ENCODE results near the gene KCNK4. TPM values are rescaled to one million over a fixed set of nuclear protein-coding genes. Genes with fewer than 3 reads are reported as not detected.
A peak's percentile ranks its signal among the peaks of the same experiment; 100 is the strongest.

The KCNK4 gene
- total and polyA plus RNA-seq, 8 donors = 0.11 to 0.14 TPM; not detected in 6

DNA sequence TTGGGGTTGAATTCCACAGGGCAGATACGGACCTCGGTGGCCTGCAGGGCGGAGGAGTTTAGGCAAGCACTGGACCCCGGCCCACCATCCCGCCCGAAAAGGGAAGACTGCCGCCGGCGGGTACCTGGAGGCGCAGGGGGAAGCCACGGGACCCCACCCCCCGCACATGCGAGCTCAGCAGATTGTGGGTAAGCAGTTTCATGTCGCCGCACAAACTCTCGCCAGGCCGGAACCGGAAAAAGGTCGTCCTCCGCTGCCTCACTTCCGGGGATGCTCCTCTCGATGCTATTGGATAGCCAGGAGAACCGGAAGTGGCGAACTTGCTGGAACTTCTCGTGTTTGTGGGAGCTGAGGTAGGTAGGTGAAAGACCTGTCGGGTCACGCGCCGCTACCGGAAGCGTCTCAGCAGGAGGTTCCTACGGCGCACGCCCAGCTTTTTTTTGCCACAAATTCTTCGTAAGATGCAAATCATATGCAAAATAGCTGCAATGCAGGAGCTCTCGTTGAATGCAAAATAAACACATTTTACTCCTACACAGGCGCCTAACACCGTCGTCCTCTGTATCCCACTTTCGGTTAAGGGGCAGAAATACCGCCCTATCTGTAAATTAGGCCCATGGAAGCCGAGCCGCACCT lies 26.3 kb downstream of the KCNK4 start, which contains the start of gene TRMT112:
Gene TRMT112 (minus strand): TSS at position 235 of the 636 bp plus-strand sequence. CDS start 33 bp downstream, at position 202.
- peak; percentile 90 to 98 (median 95) for DNase-seq
- intact Hi-C loops (cut with DNase I) = no loop called here
- H3K4me1 ChIP-seq = peaks cover 5 to 46% of the 10 kb centered on the region in 2 donors

DNA sequence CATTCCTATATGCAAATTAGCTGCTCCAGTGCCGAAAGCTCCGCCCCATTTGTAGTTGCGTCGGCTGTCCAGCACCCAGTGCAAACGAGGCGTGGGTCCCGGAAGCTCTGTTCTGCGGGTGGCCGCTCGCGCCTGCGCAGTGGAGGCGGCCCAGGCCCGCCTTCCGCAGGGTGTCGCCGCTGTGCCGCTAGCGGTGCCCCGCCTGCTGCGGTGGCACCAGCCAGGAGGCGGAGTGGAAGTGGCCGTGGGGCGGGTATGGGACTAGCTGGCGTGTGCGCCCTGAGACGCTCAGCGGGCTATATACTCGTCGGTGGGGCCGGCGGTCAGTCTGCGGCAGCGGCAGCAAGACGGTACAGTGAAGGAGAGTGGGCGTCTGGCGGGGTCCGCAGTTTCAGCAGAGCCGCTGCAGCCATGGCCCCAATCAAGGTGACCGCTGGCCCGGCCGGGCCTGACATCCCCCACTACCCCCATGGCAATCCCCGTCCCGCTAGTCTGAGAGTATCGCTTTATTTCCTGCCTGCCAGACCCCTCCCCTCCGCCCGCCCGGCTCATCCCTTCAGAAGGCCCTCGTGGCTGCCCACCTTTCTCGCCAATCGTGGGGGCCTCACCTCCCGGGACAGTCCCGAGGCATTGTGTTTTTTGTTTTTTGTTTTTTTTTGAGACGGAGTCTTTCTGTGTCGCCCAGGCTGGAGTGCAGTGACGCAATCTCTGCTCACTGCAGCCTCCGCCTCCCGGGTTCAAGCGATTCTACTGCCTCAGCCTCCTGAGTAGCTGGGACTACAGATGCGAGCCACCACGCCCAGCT lies 27.1 kb downstream of the KCNK4 start, which contains the start of gene PRDX5:
Gene PRDX5 (plus strand): TSS at position 161 of the 805 bp plus-strand sequence. CDS start 95 bp downstream, at position 256.
- no peaks in the 10 kb centered on the region for H3K9me3 ChIP-seq
- ATAC-seq = peak; percentile 87
- H3K27ac ChIP-seq = peak within 1 kb of the TSS; percentile 98 to 99
- TF ChIP-seq, protein P1, sequence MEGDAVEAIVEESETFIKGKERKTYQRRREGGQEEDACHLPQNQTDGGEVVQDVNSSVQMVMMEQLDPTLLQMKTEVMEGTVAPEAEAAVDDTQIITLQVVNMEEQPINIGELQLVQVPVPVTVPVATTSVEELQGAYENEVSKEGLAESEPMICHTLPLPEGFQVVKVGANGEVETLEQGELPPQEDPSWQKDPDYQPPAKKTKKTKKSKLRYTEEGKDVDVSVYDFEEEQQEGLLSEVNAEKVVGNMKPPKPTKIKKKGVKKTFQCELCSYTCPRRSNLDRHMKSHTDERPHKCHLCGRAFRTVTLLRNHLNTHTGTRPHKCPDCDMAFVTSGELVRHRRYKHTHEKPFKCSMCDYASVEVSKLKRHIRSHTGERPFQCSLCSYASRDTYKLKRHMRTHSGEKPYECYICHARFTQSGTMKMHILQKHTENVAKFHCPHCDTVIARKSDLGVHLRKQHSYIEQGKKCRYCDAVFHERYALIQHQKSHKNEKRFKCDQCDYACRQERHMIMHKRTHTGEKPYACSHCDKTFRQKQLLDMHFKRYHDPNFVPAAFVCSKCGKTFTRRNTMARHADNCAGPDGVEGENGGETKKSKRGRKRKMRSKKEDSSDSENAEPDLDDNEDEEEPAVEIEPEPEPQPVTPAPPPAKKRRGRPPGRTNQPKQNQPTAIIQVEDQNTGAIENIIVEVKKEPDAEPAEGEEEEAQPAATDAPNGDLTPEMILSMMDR (IDR thresholded peaks at IDR 0.05) = peak in 1 of 2 donors; percentile 47
- peak; percentile 95 to 99 (median 98) for DNase-seq
- H3K36me3 ChIP-seq = peaks cover 0 to 56% of the 10 kb centered on the region in 2 donors
- no peaks in the 10 kb centered on the region for H3K27me3 ChIP-seq
- intact Hi-C loops (cut with DNase I) = no loop called here
- peaks cover 5 to 47% of the 10 kb centered on the region in 2 donors for H3K4me1 ChIP-seq
- H3K4me3 ChIP-seq = peak within 1 kb of the TSS; percentile 71 to 85

More for the DNA sequence above, 26.3 kb downstream of the KCNK4 start, which contains the start of gene TRMT112:
- ATAC-seq = peak; percentile 80
- Histone ChIP-seq H3K27ac (peak within 1 kb of the TSS; percentile 98 to 99), H3K4me3 (peak within 1 kb of the TSS; percentile 71 to 85), H3K36me3 (peaks cover 0 to 54% of the 10 kb centered on the region in 2 donors), H3K9me3 (no peaks in the 10 kb centered on the region), H3K27me3 (no peaks in the 10 kb centered on the region)
- TF ChIP-seq, protein P1 (IDR thresholded peaks at IDR 0.05) = no peak

DNA sequence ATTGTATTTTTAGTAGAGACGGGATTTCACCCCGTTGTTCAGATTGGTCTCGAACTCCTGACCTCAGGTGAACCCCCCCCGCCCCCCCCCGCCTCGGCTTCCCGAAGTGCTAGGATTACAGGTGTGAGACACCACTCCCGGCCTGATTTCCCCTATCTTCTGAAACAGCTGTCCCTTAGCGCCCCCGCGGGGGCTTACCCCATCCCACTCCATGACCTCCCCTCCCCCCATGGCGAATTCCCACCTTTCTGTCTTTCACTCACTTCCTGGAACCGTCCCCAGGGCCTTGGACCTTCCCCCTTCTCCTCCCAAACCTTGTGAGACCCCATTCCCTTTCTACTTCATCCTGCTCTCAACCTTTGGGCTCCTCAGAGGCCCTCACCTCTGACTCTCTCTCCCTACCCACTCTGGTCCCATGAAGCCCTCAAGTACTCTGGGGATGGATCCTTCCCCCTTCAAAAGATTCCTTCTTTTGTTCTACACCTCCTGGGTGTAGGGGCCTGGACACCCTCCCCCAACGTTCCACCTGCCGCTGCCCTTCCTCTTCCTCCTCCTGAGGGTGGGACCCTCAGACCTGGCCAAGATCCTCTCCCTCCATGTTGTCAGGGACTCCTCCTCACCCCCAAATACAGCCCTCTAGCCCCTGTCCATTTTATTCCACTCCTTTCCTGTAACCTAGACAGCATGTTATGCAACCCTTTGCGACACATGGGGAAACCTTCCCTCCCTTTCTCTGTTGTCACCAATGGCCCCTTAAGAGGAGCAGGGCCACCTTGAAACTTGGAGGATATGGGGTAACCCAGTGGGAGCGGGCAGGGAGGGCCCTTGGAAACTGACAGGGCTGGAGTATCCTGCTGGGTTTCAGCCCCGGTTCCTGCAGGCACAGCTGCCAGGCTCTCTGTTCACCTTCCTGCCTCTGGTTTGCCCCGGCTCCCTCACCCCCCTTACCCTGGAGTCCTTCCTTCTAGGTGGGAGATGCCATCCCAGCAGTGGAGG lies 28.0 kb downstream of the KCNK4 start:
- DNase-seq (no peak), ATAC-seq (no peak)
- no peaks in the 10 kb centered on the region for H3K27me3 ChIP-seq
- H3K9me3 ChIP-seq = no peaks in the 10 kb centered on the region
- H3K4me1 ChIP-seq = peaks cover 5 to 44% of the 10 kb centered on the region in 2 donors
- peaks cover 0 to 47% of the 10 kb centered on the region in 2 donors for H3K36me3 ChIP-seq
- intact Hi-C loops (cut with DNase I) = no loop called here
- peak overlapping the region; percentile 71 to 85 for H3K4me3 ChIP-seq
- peak overlapping the region; percentile 98 to 99 for H3K27ac ChIP-seq
- TF ChIP-seq, protein P1 (IDR thresholded peaks at IDR 0.05) = no peak

DNA sequence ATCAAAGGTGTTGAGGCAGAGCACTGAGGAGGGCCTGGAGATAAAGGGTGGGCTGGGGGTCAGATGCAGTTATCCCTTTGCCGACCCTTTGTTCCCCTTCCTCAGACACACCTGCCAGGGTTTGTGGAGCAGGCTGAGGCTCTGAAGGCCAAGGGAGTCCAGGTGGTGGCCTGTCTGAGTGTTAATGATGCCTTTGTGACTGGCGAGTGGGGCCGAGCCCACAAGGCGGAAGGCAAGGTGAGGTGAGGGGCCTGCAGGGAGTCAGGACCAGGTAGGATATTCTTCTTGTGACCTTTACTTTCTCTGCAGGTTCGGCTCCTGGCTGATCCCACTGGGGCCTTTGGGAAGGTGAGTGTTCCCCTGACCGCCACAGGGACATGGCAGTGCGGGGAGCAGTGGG lies 29.5 kb downstream of the KCNK4 start:
- intact Hi-C loops (cut with DNase I) = no loop called here
- DNase-seq (no peak), ATAC-seq (no peak)
- H3K36me3 ChIP-seq = peaks cover 0 to 32% of the 10 kb centered on the region in 2 donors
- no peaks in the 10 kb centered on the region for H3K27me3 ChIP-seq
- TF ChIP-seq, protein P1 (IDR thresholded peaks at IDR 0.05) = no peak
- H3K4me1 ChIP-seq = peaks cover 5 to 42% of the 10 kb centered on the region in 2 donors
- H3K4me3 ChIP-seq = no peak overlapping the region
- no peaks in the 10 kb centered on the region for H3K9me3 ChIP-seq
- H3K27ac ChIP-seq = no peak overlapping the region
